Panc1 (cell line): ENCODE measurements around the gene MRPS27. TPM values are rescaled to one million over a fixed set of nuclear protein-coding genes. Genes with fewer than 3 reads are reported as not detected.

Source experiments
- ATAC-seq: fragments of 200-7000 bp; cut with Tn5 transposase; 2 replicates; pipeline ENCODE4 v1.9.1; 2020; ENCODE audit warnings: mild to moderate bottlenecking, moderate library complexity
- BruUV-seq: library from RNA; stranded (reverse); fragments of 400-500 nt; replicated peaks from 2 replicates; lab custom pipeline; 2021; lab: Mats Ljungman, UMichigan
- CTCF ChIA-PET: fragments of 300-600 bp; sonication (Branson Sonifier 250); formaldehyde crosslinking; loops from one replicate; lab custom pipeline; 2022; ENCODE audit warnings: antibody characterized with exemption; lab: Charles Lee
- POLR2A ChIA-PET: fragments of 300-600 bp; sonication (Branson Sonifier 250); formaldehyde crosslinking; loops from one replicate; lab custom pipeline; 2022; ENCODE audit warnings: antibody characterized with exemption; lab: Charles Lee
- DNase-seq: peaks from one replicate; pipeline ENCODE4 v3.0.0-alpha.2; 2010; ENCODE audit warnings: low read depth, low spot score
- H3K27ac ChIP-seq: 2 replicates; pipeline ENCODE4 v1.5.1; 2011; ENCODE audit warnings: mild to moderate bottlenecking, low read length, inconsistent platforms
- H3K27me3 ChIP-seq: fragments of 200-500 bp; sonication (Bioruptor generic); 2 replicates; pipeline ENCODE4 v1.6.0; 2014; ENCODE audit warnings: low read length, inconsistent platforms; ENCODE audit not compliant: control insufficient read depth, insufficient read depth
- H3K36me3 ChIP-seq: fragments of 200-500 bp; sonication (Bioruptor generic); 2 replicates; pipeline ENCODE4 v1.5.1; 2014; ENCODE audit warnings: inconsistent platforms, mild to moderate bottlenecking, low read length, moderate library complexity; ENCODE audit not compliant: control insufficient read depth, insufficient read depth
- H3K4me1 ChIP-seq: 2 replicates; pipeline ENCODE4 v1.5.1; 2011; ENCODE audit warnings: inconsistent platforms, mild to moderate bottlenecking, low read length, moderate library complexity; ENCODE audit not compliant: control insufficient read depth, insufficient read depth
- H3K4me3 ChIP-seq, 2 experiments: 2 replicates each; pipeline ENCODE4 v1.5.1; 2011 to 2012; ENCODE audit warnings: low read depth in 2 of 2, low read length in 2 of 2, mild to moderate bottlenecking in 2 of 2, inconsistent platforms in 1 of 2, moderate library complexity in 1 of 2
- H3K9me3 ChIP-seq: fragments of 200-500 bp; sonication (Bioruptor generic); 2 replicates; pipeline ENCODE4 v1.5.1; 2014; ENCODE audit warnings: low read depth, mild to moderate bottlenecking, inconsistent platforms, low read length, moderate library complexity; ENCODE audit not compliant: control insufficient read depth, insufficient read depth
- CTCF ChIP-seq: fragments of 450-650 bp; IDR thresholded peaks from 2 replicates; pipeline ENCODE4 v1.5.1; 2017; ENCODE audit warnings: mild to moderate bottlenecking
- POLR2AphosphoS5 ChIP-seq: IDR thresholded peaks from 2 replicates; pipeline ENCODE4 v1.6.1; 2012; ENCODE audit warnings: mild to moderate bottlenecking, low read depth, low read length, moderate library complexity
- SIN3A ChIP-seq: IDR thresholded peaks from 2 replicates; pipeline ENCODE4 v1.6.1; 2012; ENCODE audit warnings: low read depth, mild to moderate bottlenecking, low read length, moderate library complexity, borderline replicate concordance; ENCODE audit not compliant: insufficient read depth
- TCF7L2 ChIP-seq: IDR thresholded peaks from 2 replicates; pipeline ENCODE4 v1.6.1; 2011; ENCODE audit warnings: mild to moderate bottlenecking, low read depth, low read length, inconsistent platforms
- in situ Hi-C: cut with HindIII; loops from 2 replicates; pipeline ENCODE4 v1.10.0; 2016; ENCODE audit warnings: low sequenced_read_pairs, low pct_unique_long_range_greater_than_20kb
- intact Hi-C: fragments of 100-400 bp; cut with micrococcal nuclease; formaldehyde crosslinking; loops from one replicate; pipeline ENCODE4 v1.10.0; 2022; ENCODE audit not compliant: unreplicated experiment
- total RNA-seq: library from RNA; stranded (reverse); gene quantifications from one replicate; pipeline ENCODE4 v1.2.1, GENCODE V29; 2021; ENCODE audit not compliant: unreplicated experiment
- TF ChIP-seq, protein P1 (sequence below), 2 experiments: IDR thresholded peaks; 2 replicates each; pipeline ENCODE4 v1.6.1; 2011 to 2012; ENCODE audit warnings: low read depth in 2 of 2, control low read depth in 1 of 2, low read length in 1 of 2, mild to moderate bottlenecking in 1 of 2, moderate library complexity in 1 of 2; ENCODE audit not compliant: insufficient read depth in 1 of 2

The MRPS27 gene
- total RNA-seq, 1 experiment from 2014 or later = 67.2 TPM

GRCh38 chr5:72308853-72309191, 11.2 kb downstream of the MRPS27 start:
- Histone ChIP-seq H3K9me3 (no peaks in the 10 kb centered on the region), H3K27ac (peak overlapping the region; percentile 83), H3K36me3 (no peaks in the 10 kb centered on the region; the same call in 1 of the 2 replicates), H3K27me3 (no peaks in the 10 kb centered on the region), H3K4me3 (peak overlapping the region; percentile 3 to 81; a peak in 3 of 4 replicates), H3K4me1 (peaks cover 25% of the 10 kb centered on the region)
- CTCF ChIA-PET = interaction anchor here (0.5 to 1.5 kb wide), 4 partner anchors 11 to 528 kb away, joined by 4 to 7 read pairs (median 6); partner anchors contain the start of genes MRPS27 and PTCD2
- intact Hi-C loops (loop anchor here (2.0 kb wide), 1 partner anchor 526 kb away; no protein-coding TSS in a partner anchor), in situ Hi-C loops (no loop called here)
- no peak for DNase-seq
- TF ChIP-seq TCF7L2 (no peak), POLR2AphosphoS5 (no peak), CTCF (0 out of 2 replicates have a peak, but pooled peaks have one; percentile 27)
- ATAC-seq = no peak
- POLR2A ChIA-PET = interaction anchor here (0.6 kb wide), 2 partner anchors 11 to 200 kb away, joined by 9 read pairs; no protein-coding TSS in a partner anchor
- no TSS peak for BruUV-seq

DNA sequence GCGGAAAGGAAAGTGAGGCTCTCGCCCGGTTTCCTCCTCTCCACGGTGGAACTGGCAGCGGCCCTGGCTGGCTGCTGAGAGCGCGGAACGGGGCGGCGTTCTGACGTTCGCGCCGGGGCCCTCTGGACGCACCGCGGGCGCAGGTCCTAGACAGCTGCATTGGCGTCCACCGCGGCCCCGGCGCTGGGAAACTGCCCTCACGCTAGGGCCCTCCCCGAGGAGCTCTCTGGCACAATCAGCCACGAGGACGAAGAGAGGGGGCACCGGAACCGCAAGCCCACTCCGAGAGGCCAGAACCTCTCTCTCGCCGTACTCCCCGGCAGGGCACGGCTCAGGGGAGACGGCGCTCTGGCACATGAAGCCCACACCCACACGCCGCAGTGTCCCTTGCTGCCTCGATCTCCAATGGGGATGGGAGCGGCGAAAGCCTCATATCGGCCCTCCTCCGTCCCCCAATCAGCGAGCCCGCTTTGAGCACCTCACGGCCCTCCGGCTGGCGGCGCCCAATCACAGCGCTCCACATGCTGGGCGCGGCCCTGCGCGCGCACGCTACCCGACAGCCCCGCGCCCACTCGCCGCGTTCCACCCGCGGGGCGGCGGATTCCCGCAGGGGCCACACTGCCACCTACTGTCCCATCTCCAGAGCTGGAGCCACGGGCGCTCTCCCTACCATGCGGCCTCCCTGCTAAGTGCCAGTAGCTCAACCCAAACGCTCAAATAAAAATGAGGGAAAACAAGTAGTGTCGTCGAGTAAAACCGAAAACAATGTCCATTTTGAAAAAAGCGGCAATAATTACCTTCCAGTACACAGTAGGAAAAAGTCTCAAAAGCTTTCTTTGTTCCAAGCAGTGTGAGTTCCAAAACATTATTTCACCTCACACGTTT, 11.8 kb downstream of the MRPS27 start:
- H3K9me3 ChIP-seq = no peaks in the 10 kb centered on the region
- H3K27ac ChIP-seq = peak overlapping the region; percentile 97
- H3K4me3 ChIP-seq = peak overlapping the region; percentile 63 to 81
- no peaks in the 10 kb centered on the region for H3K27me3 ChIP-seq
- peak; percentile 64; the same call in 1 of the 2 replicates for TF ChIP-seq TCF7L2
- 0 out of 2 replicates have a peak, but pooled peaks have one; percentile 46 for TF ChIP-seq SIN3A
- peak; percentile 98 for TF ChIP-seq POLR2AphosphoS5
- TF ChIP-seq CTCF = peak; percentile 96
- TF ChIP-seq, protein P1, sequence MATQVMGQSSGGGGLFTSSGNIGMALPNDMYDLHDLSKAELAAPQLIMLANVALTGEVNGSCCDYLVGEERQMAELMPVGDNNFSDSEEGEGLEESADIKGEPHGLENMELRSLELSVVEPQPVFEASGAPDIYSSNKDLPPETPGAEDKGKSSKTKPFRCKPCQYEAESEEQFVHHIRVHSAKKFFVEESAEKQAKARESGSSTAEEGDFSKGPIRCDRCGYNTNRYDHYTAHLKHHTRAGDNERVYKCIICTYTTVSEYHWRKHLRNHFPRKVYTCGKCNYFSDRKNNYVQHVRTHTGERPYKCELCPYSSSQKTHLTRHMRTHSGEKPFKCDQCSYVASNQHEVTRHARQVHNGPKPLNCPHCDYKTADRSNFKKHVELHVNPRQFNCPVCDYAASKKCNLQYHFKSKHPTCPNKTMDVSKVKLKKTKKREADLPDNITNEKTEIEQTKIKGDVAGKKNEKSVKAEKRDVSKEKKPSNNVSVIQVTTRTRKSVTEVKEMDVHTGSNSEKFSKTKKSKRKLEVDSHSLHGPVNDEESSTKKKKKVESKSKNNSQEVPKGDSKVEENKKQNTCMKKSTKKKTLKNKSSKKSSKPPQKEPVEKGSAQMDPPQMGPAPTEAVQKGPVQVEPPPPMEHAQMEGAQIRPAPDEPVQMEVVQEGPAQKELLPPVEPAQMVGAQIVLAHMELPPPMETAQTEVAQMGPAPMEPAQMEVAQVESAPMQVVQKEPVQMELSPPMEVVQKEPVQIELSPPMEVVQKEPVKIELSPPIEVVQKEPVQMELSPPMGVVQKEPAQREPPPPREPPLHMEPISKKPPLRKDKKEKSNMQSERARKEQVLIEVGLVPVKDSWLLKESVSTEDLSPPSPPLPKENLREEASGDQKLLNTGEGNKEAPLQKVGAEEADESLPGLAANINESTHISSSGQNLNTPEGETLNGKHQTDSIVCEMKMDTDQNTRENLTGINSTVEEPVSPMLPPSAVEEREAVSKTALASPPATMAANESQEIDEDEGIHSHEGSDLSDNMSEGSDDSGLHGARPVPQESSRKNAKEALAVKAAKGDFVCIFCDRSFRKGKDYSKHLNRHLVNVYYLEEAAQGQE (IDR thresholded peaks at IDR 0.05; ENCODE audit: insufficient read depth in 1 of 2, low read depth in 2 of 2, low read length in 1 of 2) = peak in 1 of 2 experiments; percentile 59; a peak in 2 of 4 replicates
- H3K4me1 ChIP-seq = peaks cover 25% of the 10 kb centered on the region
- in situ Hi-C loops = no loop called here
- BruUV-seq = no TSS peak
- no peaks in the 10 kb centered on the region for H3K36me3 ChIP-seq
- ATAC-seq (peak; percentile 99), DNase-seq (peak; percentile 85)
- POLR2A ChIA-PET = interaction anchor here (0.5 to 0.6 kb wide), 4 partner anchors 11 to 201 kb away, joined by 4 to 9 read pairs (median 8); no protein-coding TSS in a partner anchor
- intact Hi-C loops = loop anchor here (2.0 kb wide), 1 partner anchor 525 kb away; no protein-coding TSS in a partner anchor
- CTCF ChIA-PET = interaction anchor here (0.5 to 1.5 kb wide), 6 partner anchors 12 to 528 kb away, joined by 3 to 7 read pairs (median 4); partner anchors contain the start of genes MRPS27 and PTCD2
